ENCODE data around the gene TDO2. TPM values are rescaled to one million over a fixed set of nuclear protein-coding genes. Genes with fewer than 3 reads are reported as not detected.

TDO2 gene
- total RNA-seq, 6 experiments from 2014 or later = 158 to 634 (median 569) TPM

DNA sequence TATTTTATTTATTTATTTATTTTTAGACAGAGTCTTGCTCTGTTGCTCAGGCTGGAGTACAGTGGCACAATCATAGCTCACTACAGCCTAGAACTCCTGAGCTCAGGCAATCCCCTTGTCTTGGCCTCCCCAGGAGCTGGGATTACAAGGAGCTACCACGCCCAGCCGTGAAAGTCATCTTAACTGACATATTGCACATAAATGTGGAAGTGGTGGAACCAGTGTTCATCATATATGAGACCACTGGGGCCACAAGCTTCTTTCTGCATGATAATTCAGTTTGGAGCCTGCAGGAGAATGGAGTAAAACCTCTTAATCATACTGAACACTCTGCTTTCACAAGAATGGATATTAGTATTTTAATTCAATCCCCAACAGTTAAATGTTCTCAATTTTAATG, 62.7 kb downstream of the TDO2 start:
- DNase-seq (no peak), ATAC-seq (no peak)
- intact Hi-C loops (cut with DNase I) = no loop called here
- Histone ChIP-seq H3K9me3 (no peaks in the 10 kb centered on the region), H3K4me1 (no peaks in the 10 kb centered on the region), H3K4me3 (no peak overlapping the region), H3K27me3 (no peaks in the 10 kb centered on the region), H3K27ac (no peak overlapping the region), H3K36me3 (no peaks in the 10 kb centered on the region)
- WGBS (ENCODE audit: insufficient coverage, low coverage, low lambda C conversion rate, missing lambda C conversion rate) = 87% methylated on average over 2 of the region's 2 CpGs
- no peak for TF ChIP-seq POLR2A (IDR thresholded peaks at IDR 0.05)
- TF ChIP-seq, protein P1, sequence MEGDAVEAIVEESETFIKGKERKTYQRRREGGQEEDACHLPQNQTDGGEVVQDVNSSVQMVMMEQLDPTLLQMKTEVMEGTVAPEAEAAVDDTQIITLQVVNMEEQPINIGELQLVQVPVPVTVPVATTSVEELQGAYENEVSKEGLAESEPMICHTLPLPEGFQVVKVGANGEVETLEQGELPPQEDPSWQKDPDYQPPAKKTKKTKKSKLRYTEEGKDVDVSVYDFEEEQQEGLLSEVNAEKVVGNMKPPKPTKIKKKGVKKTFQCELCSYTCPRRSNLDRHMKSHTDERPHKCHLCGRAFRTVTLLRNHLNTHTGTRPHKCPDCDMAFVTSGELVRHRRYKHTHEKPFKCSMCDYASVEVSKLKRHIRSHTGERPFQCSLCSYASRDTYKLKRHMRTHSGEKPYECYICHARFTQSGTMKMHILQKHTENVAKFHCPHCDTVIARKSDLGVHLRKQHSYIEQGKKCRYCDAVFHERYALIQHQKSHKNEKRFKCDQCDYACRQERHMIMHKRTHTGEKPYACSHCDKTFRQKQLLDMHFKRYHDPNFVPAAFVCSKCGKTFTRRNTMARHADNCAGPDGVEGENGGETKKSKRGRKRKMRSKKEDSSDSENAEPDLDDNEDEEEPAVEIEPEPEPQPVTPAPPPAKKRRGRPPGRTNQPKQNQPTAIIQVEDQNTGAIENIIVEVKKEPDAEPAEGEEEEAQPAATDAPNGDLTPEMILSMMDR (IDR thresholded peaks at IDR 0.05) = no peak

DNA sequence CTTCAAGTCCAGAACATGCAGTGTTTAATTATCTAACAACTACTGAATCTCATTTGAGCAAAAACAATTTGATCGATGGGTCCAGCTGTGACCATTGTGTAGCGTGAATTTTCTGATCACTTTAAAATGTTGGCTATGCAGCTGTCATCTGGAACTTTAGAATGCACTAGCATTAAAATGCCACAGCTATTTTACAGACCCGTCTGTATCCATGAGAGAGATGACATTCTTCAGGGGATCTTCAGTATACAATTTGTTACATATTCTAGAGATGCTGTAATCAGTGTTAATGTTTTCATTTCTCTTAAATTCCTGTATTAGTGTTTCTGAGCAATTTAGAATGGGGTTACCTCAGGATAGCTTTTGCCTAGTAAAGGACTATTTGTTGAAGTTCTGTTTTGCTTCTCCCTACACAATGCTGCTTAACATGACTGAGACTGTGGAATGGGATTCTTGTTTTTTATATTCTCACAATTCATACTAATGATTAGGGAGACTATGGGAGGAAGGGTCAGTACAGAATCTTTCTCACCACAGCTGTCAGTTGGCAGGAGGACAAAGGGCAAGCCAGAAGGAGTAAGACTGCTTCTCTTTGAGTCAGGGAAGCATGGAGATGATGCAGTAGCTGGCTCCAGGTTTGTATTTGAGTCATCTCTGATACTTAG, 63.4 kb downstream of the TDO2 start:
- TF ChIP-seq, protein P1 (IDR thresholded peaks at IDR 0.05) = no peak
- no peak for TF ChIP-seq POLR2A (IDR thresholded peaks at IDR 0.05)
- H3K4me1 ChIP-seq = no peaks in the 10 kb centered on the region
- H3K36me3 ChIP-seq = no peaks in the 10 kb centered on the region
- WGBS (ENCODE audit: insufficient coverage, low coverage, low lambda C conversion rate, missing lambda C conversion rate) = 82% methylated on average over 3 of the region's 3 CpGs
- ATAC-seq (no peak), DNase-seq (no peak)
- no peaks in the 10 kb centered on the region for H3K9me3 ChIP-seq
- intact Hi-C loops (cut with DNase I) = no loop called here
- H3K27ac ChIP-seq = no peak overlapping the region
- no peak overlapping the region for H3K4me3 ChIP-seq
- H3K27me3 ChIP-seq = no peaks in the 10 kb centered on the region

Other genes with a start within 250 kb of the TDO2 start
- 1 to 10 TPM; 3.7 to 7.8 (median 6.5) TPM for gene GUCY1A1, start 236.8 kb upstream of the TDO2 start, total RNA-seq
- gene GUCY1B1, start 144.7 kb upstream of the TDO2 start, total RNA-seq = 1 to 10 TPM; 1.6 to 5.6 (median 3.9) TPM
- gene ASIC5, start 37.4 kb upstream of the TDO2 start, total RNA-seq = not detected
- 10 to 100 TPM; 23.8 to 44.7 (median 26.1) TPM for gene CTSO, start 50.2 kb downstream of the TDO2 start, total RNA-seq

All from right lobe of liver (tissue), 6 donors.